ENCODE measurements around the gene HSD17B12.

- no peak for TF ChIP-seq ELK1 (IDR thresholded peaks at IDR 0.05; ENCODE audit: borderline replicate concordance, low read depth, low read length)
- TF ChIP-seq RCOR1 (IDR thresholded peaks at IDR 0.05; ENCODE audit: insufficient replicate concordance, low read length) = no peak
- TF ChIP-seq MAFK (IDR thresholded peaks at IDR 0.05; ENCODE audit: low read depth, low read length) = no peak
- TF ChIP-seq MAZ (IDR thresholded peaks at IDR 0.05; ENCODE audit: borderline replicate concordance, low read depth, low read length) = no peak
- no peak for TF ChIP-seq CTCF (conservative IDR thresholded peaks at IDR 0.05; ENCODE audit: low read depth, low read length)
- no peak for TF ChIP-seq FOS (IDR thresholded peaks at IDR 0.05; ENCODE audit: low read depth, low read length)
- no peak for TF ChIP-seq POLR2A (IDR thresholded peaks at IDR 0.05; ENCODE audit: low read depth, low read length)
- no peak for TF ChIP-seq RAD21 (IDR thresholded peaks at IDR 0.05; ENCODE audit: low read length)
- TF ChIP-seq RFX5 (IDR thresholded peaks at IDR 0.05; ENCODE audit: low read depth, low read length) = no peak
Observed at GRCh38 chr11:43774786-43775185, 94.2 kb downstream of the HSD17B12 start.

All from IMR-90 (cell line).